ENCODE data around the gene CENATAC.
"Not testable (repeated sequence)": the region's sequence is repeated elsewhere in the genome, so short reads cannot be mapped to it uniquely, and the experiment has no call there.

The CENATAC gene

GRCh38 chr11:118997627-118998387 is at the start of gene CENATAC:
Gene CENATAC (plus strand): TSS chr11:118998138. CDS start chr11:118998198, 60 bp downstream.
- peak; percentile 96 for DNase-seq

GRCh38 chr11:118953265-118953664 is 44.7 kb upstream of the CENATAC start:
- no peak for DNase-seq

GRCh38 chr11:118953976-118954375 is 44.0 kb upstream of the CENATAC start:
- DNase-seq: not testable (repeated sequence)

GRCh38 chr11:118956094-118956846 is 41.7 kb upstream of the CENATAC start, which contains the start of gene UPK2:
Gene UPK2 (plus strand): TSS chr11:118956298. CDS start chr11:118956351, 53 bp downstream.
- peak; percentile 79 for DNase-seq

GRCh38 chr11:118956847-118957469 is 41.0 kb upstream of the CENATAC start:
- DNase-seq: no peak

- DNase-seq: no peak
These were observed 40.4 kb upstream of the CENATAC start for GRCh38 chr11:118957549-118957948.

GRCh38 chr11:118957968-118958367 is 40.0 kb upstream of the CENATAC start:
- DNase-seq: no peak

GRCh38 chr11:118958577-118958976 is 39.4 kb upstream of the CENATAC start:
- DNase-seq: no peak

GRCh38 chr11:118961189-118961588 is 36.7 kb upstream of the CENATAC start:
- no peak for DNase-seq

- DNase-seq: no peak
These were observed 36.3 kb upstream of the CENATAC start for GRCh38 chr11:118961591-118961990.

- DNase-seq: not testable (repeated sequence)
These were observed 28.4 kb upstream of the CENATAC start for GRCh38 chr11:118969508-118969907.

GRCh38 chr11:118971646-118972045 is 26.3 kb upstream of the CENATAC start, which contains the start of gene FOXR1:
Gene FOXR1 (plus strand): TSS chr11:118971761. CDS start chr11:118971932, 171 bp downstream.
- no peak for DNase-seq

GRCh38 chr11:118973985-118974384 is 24.0 kb upstream of the CENATAC start:
- DNase-seq: no peak

- no peak for DNase-seq
These were observed 21.9 kb upstream of the CENATAC start for GRCh38 chr11:118975771-118976709.

GRCh38 chr11:118979434-118979833 is 18.5 kb upstream of the CENATAC start:
- DNase-seq: no peak

GRCh38 chr11:118980191-118980881 is 17.6 kb upstream of the CENATAC start:
- DNase-seq: peak; percentile 50

GRCh38 chr11:118984337-118984736 is 13.6 kb upstream of the CENATAC start:
- not testable (repeated sequence) for DNase-seq

GRCh38 chr11:118984825-118985224 is 13.1 kb upstream of the CENATAC start:
- no peak for DNase-seq

- no peak for DNase-seq
These were observed 9.7 kb upstream of the CENATAC start for GRCh38 chr11:118988280-118988679.

- DNase-seq: not testable (repeated sequence)
These were observed 6.4 kb upstream of the CENATAC start for GRCh38 chr11:118991486-118992038.
